ENCODE results near the gene CEP41.

GRCh38 chr7:130367836-130368746 lies 72.7 kb downstream of the CEP41 start:
- TF ChIP-seq CTCF (IDR thresholded peaks at IDR 0.05) = no peak
- TF ChIP-seq POLR2AphosphoS5 (IDR thresholded peaks at IDR 0.05; ENCODE audit: insufficient read depth in 1 of 2, low read depth in 1 of 2) = no peak

Data from vagina (tissue), 2 donors.